Fibroblast of skin of left biceps (primary cell): ENCODE results near the gene NAALADL1.
"Not testable (repeated sequence)": the region's sequence is repeated elsewhere in the genome, so short reads cannot be mapped to it uniquely, and the experiment has no call there.

ENCODE experiments used
- DNase-seq, 2 experiments: peaks; one replicate each; pipeline ENCODE4 v3.0.0-alpha.2; 2013; ENCODE audit warnings: low read depth in 2 of 2

The NAALADL1 gene

DNA sequence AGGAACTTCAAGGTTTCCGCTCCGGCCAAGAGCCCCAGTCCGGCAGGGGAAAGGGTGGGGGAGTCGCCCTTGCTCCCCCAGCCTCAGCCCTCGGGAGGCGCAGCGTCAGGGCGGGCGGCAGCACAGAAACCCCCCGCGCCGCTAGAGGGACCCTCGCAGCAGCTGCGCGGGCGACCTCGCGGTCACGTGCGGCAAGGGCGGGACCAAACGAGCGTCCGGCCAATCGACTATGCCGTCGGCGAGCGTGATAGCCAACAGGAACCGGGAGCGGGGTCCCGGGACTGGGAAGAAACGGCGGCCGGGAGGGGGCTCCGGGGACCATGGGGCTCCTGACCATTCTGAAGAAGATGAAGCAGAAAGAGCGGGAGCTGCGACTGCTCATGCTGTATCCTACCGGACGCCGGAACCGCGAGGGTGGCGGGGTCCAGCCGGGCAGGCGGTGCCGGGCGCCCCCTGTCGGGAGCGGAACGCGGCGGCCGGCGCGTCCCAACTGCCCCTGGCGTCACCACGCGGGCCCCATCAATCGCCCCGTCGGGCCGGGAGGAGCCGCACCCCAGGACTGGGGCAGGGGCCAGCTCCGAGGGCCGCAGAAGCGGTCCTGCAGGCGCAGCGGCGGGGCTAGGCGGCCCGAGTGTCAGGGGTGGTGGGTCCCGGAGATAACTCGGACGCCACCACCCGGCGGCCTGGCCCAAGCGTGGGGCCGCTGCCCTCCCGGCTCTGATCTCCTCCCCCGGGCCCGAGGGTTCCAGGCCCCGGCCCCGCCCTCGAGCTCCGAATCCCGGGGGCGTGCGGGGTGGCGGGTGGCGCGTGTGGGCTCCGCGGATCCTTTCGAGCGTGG lies 44.2 kb downstream of the NAALADL1 start, which contains the start of gene ARL2:
ARL2 (plus strand) TSS at position 273 of the 838 bp plus-strand sequence; CDS start at position 321, 48 bp downstream.
- peak; percentile 69 to 73 for DNase-seq

DNA sequence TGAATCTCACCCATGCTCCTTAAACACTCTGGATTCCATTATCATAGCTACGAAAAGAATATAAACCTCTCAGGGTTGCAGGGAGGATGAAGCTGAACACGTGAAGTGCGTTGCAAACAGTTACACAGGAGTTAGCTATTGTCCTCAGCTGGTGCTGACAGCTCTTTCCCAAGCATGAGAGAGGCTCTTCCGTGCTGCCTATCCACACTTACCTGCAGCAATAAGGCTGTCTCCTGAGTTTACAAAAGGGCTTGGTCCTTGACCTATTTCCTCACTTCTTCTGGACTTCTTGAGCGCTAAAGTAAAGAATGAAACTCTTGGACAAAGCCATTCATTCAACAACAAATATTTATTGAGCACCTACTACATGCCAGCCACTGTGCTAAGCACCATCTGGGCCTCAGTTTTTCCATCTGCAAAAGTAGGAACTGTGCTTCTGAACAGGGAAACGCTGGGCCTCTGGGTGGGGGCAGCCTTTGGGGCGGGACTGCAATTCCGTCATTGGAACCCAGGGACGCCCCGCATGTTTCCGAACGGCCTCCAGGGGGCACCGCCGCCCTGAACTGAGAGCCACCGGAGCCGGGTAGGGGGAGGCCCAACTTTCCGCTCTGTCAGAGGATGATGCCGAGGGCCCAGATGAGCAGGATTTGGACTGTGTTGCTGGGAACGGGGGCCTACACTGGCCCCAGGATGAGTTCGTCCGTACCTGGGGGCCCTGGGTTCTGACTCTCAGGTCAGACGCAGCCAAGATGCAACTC lies 45.0 kb downstream of the NAALADL1 start:
- DNase-seq: peak; percentile 65 to 75

DNA sequence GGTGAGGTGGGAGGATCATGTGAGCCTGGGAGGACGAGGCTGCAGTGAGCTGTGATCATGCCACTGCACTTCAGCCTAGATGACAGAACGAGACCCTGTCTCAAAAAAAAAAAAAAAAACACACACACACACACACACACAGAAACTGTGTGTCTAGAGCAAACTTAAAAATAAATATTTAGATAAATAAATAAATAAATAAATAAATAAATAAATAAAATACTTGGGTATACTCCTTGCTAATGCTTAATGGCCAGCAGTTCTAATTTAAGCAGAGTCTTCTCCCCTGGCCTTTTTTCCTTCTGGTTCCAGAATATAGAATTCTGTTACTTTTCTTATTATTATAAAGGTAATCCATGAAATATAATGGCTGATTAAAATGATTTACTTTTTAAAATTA lies 49.5 kb downstream of the NAALADL1 start:
- DNase-seq: no peak

DNA sequence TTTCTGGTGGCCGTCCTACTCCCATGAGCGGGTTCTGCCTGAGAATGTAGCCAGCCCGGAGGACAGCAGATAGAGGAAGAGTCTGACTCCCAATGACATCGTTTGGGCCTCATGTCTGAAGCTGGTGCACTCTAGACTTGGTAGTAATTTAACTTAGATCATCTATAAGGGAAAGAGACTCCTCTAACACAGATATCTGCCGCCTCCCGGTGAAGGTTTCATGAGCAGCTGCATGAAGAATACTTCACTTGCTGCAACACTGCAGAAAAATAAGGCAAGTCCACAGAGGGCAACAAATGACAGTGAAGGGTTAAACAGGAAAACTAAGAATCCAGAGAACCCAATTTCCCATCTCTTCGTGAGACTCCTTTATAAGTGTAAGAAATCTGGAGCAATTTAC lies 50.3 kb downstream of the NAALADL1 start:
- DNase-seq: no peak

DNA sequence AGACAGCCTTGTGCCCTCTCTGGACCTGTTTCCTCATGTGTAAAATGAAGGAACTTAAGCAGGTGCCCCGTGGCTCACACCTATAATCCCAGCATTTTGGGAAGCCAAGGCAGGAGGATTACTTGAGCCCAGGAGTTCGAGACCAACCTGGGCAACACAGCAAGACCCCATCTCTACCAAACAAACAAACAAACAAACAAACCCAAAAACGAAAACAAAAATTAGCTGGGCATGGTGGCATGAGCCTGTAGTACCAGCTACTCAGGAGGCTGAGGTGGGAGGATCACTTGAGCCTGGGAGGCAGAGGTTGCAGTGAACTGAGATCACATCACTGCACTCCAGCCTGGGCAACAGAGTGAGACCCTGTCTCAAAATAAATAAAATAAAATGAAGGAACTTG lies 54.4 kb downstream of the NAALADL1 start:
- DNase-seq: not testable (repeated sequence)

DNA sequence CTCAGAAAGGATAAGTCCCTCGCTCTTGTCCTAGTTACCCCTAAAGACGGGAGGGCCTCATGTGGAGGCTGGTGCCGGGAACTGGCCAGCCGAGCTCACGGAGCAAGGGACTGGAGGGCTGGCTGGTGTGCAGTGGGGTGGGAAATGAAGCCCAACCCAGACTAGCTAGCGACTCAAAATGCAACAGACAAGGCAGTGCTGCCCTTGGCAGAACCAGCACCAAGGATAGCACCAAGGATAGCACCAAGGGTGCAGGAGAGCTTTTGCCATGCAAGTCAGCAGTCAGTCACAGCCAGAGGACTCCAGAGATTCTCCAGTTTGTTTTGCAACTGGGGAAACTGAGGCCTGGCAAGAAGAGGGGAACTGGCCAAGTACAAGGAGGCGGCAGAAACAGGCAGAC lies 55.1 kb downstream of the NAALADL1 start:
- no peak for DNase-seq

DNA sequence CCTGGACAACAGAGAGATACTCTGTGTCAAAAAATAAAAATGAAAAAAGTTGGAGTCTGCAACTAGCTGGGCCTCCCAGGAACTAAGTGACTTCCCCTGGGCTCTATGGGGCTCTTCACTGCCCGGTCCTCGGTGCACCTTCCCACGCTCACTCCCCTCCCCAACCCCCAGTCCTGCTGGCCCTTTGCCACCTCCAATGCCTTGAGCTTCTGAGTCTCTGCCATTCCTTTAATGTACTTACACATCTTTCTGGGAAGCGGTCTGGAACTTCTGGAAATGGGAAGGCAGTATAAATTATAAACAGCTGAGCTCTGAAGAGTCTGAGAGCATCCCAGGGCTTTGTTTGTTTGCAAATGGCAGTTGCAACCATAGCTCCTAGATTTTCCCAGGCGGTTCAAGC lies 55.6 kb downstream of the NAALADL1 start:
- no peak for DNase-seq

DNA sequence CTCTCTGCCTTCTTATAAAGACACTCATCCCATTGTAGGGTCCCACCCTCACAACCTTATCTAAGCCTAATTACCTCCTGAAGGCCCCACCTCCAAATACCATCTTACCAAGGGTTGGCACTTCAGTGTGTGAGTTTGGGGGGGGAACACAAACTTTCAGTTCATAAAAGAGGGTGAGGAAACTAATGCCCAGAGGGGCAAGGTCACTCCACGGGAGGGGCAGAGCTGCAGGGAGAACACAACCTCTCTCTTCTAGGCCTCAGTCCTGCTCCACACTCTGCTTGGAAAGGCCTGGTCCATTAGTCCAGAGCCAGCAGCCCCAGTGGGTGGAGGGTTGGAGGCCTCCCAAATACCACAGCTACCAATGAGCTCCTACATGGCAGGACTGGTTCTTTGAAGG lies 58.9 kb downstream of the NAALADL1 start:
- no peak for DNase-seq

DNA sequence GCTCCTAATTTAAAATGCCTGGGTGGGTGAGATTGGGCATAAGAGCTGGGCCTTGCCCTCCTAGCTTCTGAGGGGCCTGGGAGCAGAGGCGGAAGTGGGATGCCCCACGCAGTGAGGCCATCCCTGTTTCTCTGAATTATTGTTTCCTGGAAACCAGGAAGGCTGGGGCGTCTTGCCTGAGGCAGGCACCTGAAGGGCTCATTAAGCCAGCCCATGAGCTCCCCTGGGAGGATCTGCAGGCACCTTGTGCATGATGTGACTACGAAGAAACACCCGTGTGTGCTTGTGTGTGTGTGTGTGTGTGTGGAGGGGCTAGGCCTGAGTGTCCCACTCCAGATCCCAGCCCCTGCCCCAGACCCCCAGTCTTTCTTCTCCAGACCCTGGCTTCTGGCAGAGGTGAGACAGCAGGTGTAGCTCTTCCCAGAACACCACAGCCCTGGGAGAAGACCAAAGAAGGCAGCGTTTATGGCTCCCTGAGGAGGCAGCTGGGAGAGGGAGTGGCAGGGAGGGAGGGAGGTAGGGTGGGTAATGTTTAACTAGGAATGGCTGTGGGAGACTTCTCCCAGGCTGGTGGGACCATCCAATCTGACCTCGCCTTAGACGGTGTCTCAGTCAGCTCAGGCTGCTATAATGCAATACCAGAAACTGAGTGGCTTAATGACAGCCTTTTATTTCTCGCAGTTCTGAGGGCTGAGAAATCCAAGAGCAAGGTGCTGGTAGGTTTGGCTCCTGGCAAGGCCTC lies 59.5 kb downstream of the NAALADL1 start:
- DNase-seq: no peak

DNA sequence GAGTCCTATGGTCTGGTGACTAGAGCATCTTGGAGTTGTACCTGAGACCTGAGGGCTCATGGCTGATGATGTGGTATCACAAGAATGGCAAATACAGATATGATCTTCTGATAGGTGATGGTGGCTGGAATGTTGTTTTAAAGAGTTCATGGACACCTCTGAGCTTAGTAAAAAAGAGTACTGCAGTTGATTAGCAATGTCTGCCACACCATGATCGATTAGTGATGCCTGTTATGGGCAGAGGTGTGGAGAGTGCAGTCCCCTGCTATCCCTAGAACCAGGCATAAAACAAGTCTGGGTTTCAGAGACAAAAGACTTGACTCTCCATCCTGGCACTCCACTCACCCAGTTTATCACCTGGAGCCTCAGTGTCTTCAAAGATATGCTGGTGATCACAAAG lies 60.2 kb downstream of the NAALADL1 start:
- DNase-seq: no peak

DNA sequence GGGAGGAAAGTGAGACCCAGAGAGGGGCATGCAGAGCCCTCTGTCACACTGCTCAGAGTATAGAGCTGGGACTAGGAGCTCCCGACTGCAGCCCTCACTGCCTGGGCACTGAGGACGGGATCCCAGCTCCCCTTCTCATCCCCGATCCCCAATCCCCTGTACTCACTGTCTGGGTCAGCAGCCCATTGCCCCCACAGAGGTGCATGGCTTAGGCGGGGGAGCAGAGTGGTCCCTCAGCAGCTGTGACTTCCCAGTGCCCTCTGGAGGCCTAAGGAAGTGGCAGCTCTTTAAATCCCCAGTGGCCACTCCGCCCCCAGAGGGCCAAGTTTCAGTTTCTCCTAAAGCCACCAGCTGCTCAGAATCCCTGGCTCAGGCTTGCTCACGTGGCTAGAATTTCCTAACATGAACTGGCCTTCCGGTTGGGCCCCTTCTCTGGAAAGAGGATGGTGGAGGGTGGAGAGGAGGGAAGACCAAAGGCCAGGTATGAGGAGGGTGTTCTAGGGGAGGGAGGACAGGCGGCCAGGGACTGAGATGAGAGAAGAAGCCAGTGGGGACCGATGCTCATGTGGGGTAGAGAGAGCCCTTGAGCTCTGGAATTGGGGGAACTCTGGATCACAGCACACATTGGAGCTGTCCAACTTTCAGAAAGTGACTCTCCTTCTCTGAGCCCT lies 61.5 kb downstream of the NAALADL1 start, which contains the start of gene BATF2:
BATF2 (minus strand) TSS at position 262 of the 671 bp plus-strand sequence; CDS start at position 205, 57 bp downstream.
- peak in 1 of 2 experiments; percentile 13 for DNase-seq

DNA sequence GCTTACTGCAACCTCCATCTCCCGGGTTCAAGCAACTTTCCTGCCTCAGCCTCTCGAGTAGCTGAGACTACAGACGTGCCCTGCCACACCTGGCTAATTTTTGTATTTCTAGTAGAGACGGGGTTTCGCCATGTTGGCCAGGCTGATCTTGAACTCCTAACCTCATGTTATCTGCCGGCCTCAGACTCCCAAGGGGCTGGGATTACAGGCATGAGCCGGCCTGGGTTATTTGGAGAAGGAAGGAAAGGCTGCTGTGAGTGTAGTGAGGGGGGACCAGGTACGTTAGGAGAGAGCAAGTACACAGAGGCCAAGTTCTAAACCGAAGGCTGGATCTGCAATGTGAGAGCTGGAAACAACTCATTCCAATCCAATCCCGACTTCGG lies 62.0 kb downstream of the NAALADL1 start:
- no peak for DNase-seq
